Activated T-cell treated with anti-CD3 and anti-CD28 coated beads, Interleukin-2, amount 50 U/mL, for 4 hours (primary cell): ENCODE measurements around the gene LRWD1. TPM values are rescaled to one million over a fixed set of nuclear protein-coding genes. Genes with fewer than 3 reads are reported as not detected.

Source experiments
- ATAC-seq, 2 donors: fragments of 200-7000 bp; cut with Tn5 transposase; one replicate each; pipeline ENCODE4 v1.10.0; 2021
- DNase-seq: peaks from one replicate; pipeline ENCODE4 v3.0.0-alpha.2; 2020
- H3K27me3 Mint-ChIP-seq: one replicate; pipeline ENCODE4 v1.8.0; 2021; ENCODE audit warnings: low read depth, mixed read lengths
- H3K36me3 Mint-ChIP-seq: one replicate; pipeline ENCODE4 v1.8.0; 2022; ENCODE audit warnings: mixed read lengths; ENCODE audit not compliant: insufficient read depth
- H3K4me1 Mint-ChIP-seq: one replicate; pipeline ENCODE4 v1.8.0; 2021; ENCODE audit warnings: low read depth, mixed read lengths
- H3K4me3 Mint-ChIP-seq: one replicate; pipeline ENCODE4 v1.8.0; 2021; ENCODE audit warnings: mild to moderate bottlenecking, moderate library complexity, mixed read lengths
- H3K9me3 Mint-ChIP-seq: one replicate; pipeline ENCODE4 v1.8.0; 2021; ENCODE audit warnings: mixed read lengths
- total RNA-seq, 3 donors: library from RNA; stranded (reverse); gene quantifications; one replicate each; pipeline ENCODE4 v1.2.1, GENCODE V29; 2021

Gene LRWD1
- total RNA-seq = 10 to 100 TPM; 54.8 to 57.9 (median 57.7) TPM

GRCh38 chr7:102464577-102465280 lies at the start of gene LRWD1, which contains the start of gene ALKBH4:
Gene LRWD1 (plus strand): TSS chr7:102464984. CDS start chr7:102465081, 97 bp downstream.
Gene ALKBH4 (minus strand): TSS chr7:102464863. CDS start chr7:102464836, 27 bp downstream.
- peak; percentile 94 for DNase-seq
- peaks cover 32% of the 10 kb centered on the region for H3K4me1 Mint-ChIP-seq
- no peaks in the 10 kb centered on the region for H3K9me3 Mint-ChIP-seq
- no peaks in the 10 kb centered on the region for H3K36me3 Mint-ChIP-seq
- peak; percentile 96 for ATAC-seq
- H3K27me3 Mint-ChIP-seq = no peaks in the 10 kb centered on the region
- peak within 1 kb of the TSS; percentile 94 for H3K4me3 Mint-ChIP-seq

- H3K36me3 Mint-ChIP-seq = peaks cover 25% of the 10 kb centered on the region
- H3K4me1 Mint-ChIP-seq = peaks cover 63% of the 10 kb centered on the region
Measured at GRCh38 chr7:102415685-102416225, 49.0 kb upstream of the LRWD1 start.

GRCh38 chr7:102416406-102416805 lies 48.4 kb upstream of the LRWD1 start:
- Mint-ChIP-seq H3K27me3 (no peaks in the 10 kb centered on the region), H3K4me3 (peak overlapping the region; percentile 70), H3K4me1 (peaks cover 69% of the 10 kb centered on the region), H3K9me3 (no peaks in the 10 kb centered on the region), H3K36me3 (peaks cover 23% of the 10 kb centered on the region)
- ATAC-seq (no peak), DNase-seq (no peak)

More at GRCh38 chr7:102415685-102416225, 49.0 kb upstream of the LRWD1 start:
- Mint-ChIP-seq H3K4me3 (peak overlapping the region; percentile 70), H3K27me3 (no peaks in the 10 kb centered on the region), H3K9me3 (no peaks in the 10 kb centered on the region)
- peak; percentile 80 to 86 for ATAC-seq
- DNase-seq = peak; percentile 28

GRCh38 chr7:102417105-102417504 lies 47.7 kb upstream of the LRWD1 start:
- no peak for DNase-seq
- peak in 1 of 2 donors; percentile 39 for ATAC-seq
- H3K9me3 Mint-ChIP-seq = no peaks in the 10 kb centered on the region
- H3K4me3 Mint-ChIP-seq = peak overlapping the region; percentile 9
- no peaks in the 10 kb centered on the region for H3K27me3 Mint-ChIP-seq
- H3K4me1 Mint-ChIP-seq = peaks cover 73% of the 10 kb centered on the region
- H3K36me3 Mint-ChIP-seq = peaks cover 19% of the 10 kb centered on the region

GRCh38 chr7:102418592-102418991 lies 46.2 kb upstream of the LRWD1 start:
- DNase-seq = no peak
- no peaks in the 10 kb centered on the region for H3K27me3 Mint-ChIP-seq
- H3K4me1 Mint-ChIP-seq = peaks cover 68% of the 10 kb centered on the region
- H3K4me3 Mint-ChIP-seq = no peak overlapping the region
- H3K36me3 Mint-ChIP-seq = peaks cover 17% of the 10 kb centered on the region
- ATAC-seq = no peak
- H3K9me3 Mint-ChIP-seq = no peaks in the 10 kb centered on the region

GRCh38 chr7:102421706-102422240 lies 43.0 kb upstream of the LRWD1 start:
- no peak overlapping the region for H3K4me3 Mint-ChIP-seq
- ATAC-seq (no peak), DNase-seq (no peak)
- H3K27me3 Mint-ChIP-seq = no peaks in the 10 kb centered on the region
- peaks cover 26% of the 10 kb centered on the region for H3K36me3 Mint-ChIP-seq
- H3K9me3 Mint-ChIP-seq = no peaks in the 10 kb centered on the region
- peaks cover 75% of the 10 kb centered on the region for H3K4me1 Mint-ChIP-seq

GRCh38 chr7:102424129-102424551 lies 40.6 kb upstream of the LRWD1 start:
- H3K27me3 Mint-ChIP-seq = no peaks in the 10 kb centered on the region
- DNase-seq (no peak), ATAC-seq (no peak)
- no peaks in the 10 kb centered on the region for H3K9me3 Mint-ChIP-seq
- no peak overlapping the region for H3K4me3 Mint-ChIP-seq
- peaks cover 76% of the 10 kb centered on the region for H3K4me1 Mint-ChIP-seq
- peaks cover 18% of the 10 kb centered on the region for H3K36me3 Mint-ChIP-seq

GRCh38 chr7:102424787-102425218 lies 40.0 kb upstream of the LRWD1 start:
- H3K4me1 Mint-ChIP-seq = peaks cover 79% of the 10 kb centered on the region
- no peaks in the 10 kb centered on the region for H3K27me3 Mint-ChIP-seq
- peaks cover 15% of the 10 kb centered on the region for H3K36me3 Mint-ChIP-seq
- no peak for DNase-seq
- no peak overlapping the region for H3K4me3 Mint-ChIP-seq
- ATAC-seq = no peak
- H3K9me3 Mint-ChIP-seq = no peaks in the 10 kb centered on the region

GRCh38 chr7:102425639-102426267 lies 39.0 kb upstream of the LRWD1 start:
- peaks cover 78% of the 10 kb centered on the region for H3K4me1 Mint-ChIP-seq
- peak overlapping the region; percentile 83 for H3K4me3 Mint-ChIP-seq
- H3K27me3 Mint-ChIP-seq = no peaks in the 10 kb centered on the region
- ATAC-seq (peak; percentile 85 to 86), DNase-seq (peak; percentile 82)
- H3K36me3 Mint-ChIP-seq = peaks cover 12% of the 10 kb centered on the region
- no peaks in the 10 kb centered on the region for H3K9me3 Mint-ChIP-seq

GRCh38 chr7:102426268-102427018 lies 38.3 kb upstream of the LRWD1 start:
- Mint-ChIP-seq H3K9me3 (no peaks in the 10 kb centered on the region), H3K4me3 (peak overlapping the region; percentile 83), H3K4me1 (peaks cover 79% of the 10 kb centered on the region), H3K36me3 (peaks cover 12% of the 10 kb centered on the region), H3K27me3 (no peaks in the 10 kb centered on the region)
- DNase-seq (peak; percentile 67), ATAC-seq (peak; percentile 76 to 85)

GRCh38 chr7:102427019-102427405 lies 37.8 kb upstream of the LRWD1 start:
- Mint-ChIP-seq H3K9me3 (no peaks in the 10 kb centered on the region), H3K4me1 (peaks cover 81% of the 10 kb centered on the region), H3K4me3 (peak overlapping the region; percentile 83), H3K36me3 (peaks cover 12% of the 10 kb centered on the region), H3K27me3 (no peaks in the 10 kb centered on the region)
- ATAC-seq (no peak), DNase-seq (no peak)

- no peak for ATAC-seq
- no peak for DNase-seq
- Mint-ChIP-seq H3K36me3 (peaks cover 11% of the 10 kb centered on the region), H3K4me3 (no peak overlapping the region), H3K27me3 (no peaks in the 10 kb centered on the region), H3K4me1 (peaks cover 84% of the 10 kb centered on the region), H3K9me3 (no peaks in the 10 kb centered on the region)
Measured at GRCh38 chr7:102429141-102429899, 35.5 kb upstream of the LRWD1 start.

GRCh38 chr7:102431617-102432298 lies 33.0 kb upstream of the LRWD1 start:
- ATAC-seq = peak; percentile 36 to 45
- H3K4me1 Mint-ChIP-seq = peaks cover 70% of the 10 kb centered on the region
- H3K27me3 Mint-ChIP-seq = no peaks in the 10 kb centered on the region
- no peaks in the 10 kb centered on the region for H3K9me3 Mint-ChIP-seq
- peak overlapping the region; percentile 78 for H3K4me3 Mint-ChIP-seq
- DNase-seq = peak; percentile 58
- no peaks in the 10 kb centered on the region for H3K36me3 Mint-ChIP-seq
